Lung (tissue), 12 donors: ENCODE results near the gene STARD4. TPM values are rescaled to one million over a fixed set of nuclear protein-coding genes. Genes with fewer than 3 reads are reported as not detected.

ENCODE experiments used
- ATAC-seq: fragments of 200-7000 bp; cut with Tn5 transposase; one replicate; pipeline ENCODE4 v1.9.1; 2020; ENCODE audit warnings: moderate number of reproducible peaks; ENCODE audit not compliant: insufficient read depth, low FRiP score
- DNase-seq, 3 donors: peaks; one replicate each; pipeline ENCODE4 v3.0.0-alpha.2; 2013 to 2017
- H3K27ac ChIP-seq, 2 donors: one replicate each; pipeline ENCODE4 v1.5.1; 2013; ENCODE audit warnings: mild to moderate bottlenecking in 2 of 2, moderate library complexity in 2 of 2, control low read depth in 1 of 2, inconsistent platforms in 1 of 2, low read depth in 1 of 2, low read length in 1 of 2
- H3K27me3 ChIP-seq, 3 donors: one replicate each; pipeline ENCODE4 v1.5.1; 2013; ENCODE audit warnings: low read length in 2 of 3; ENCODE audit not compliant: control insufficient read depth in 3 of 3, insufficient read depth in 3 of 3
- H3K36me3 ChIP-seq, 4 donors: one replicate each; pipeline ENCODE4 v1.5.1; 2013; ENCODE audit warnings: low read length in 4 of 4, mild to moderate bottlenecking in 1 of 4, moderate library complexity in 1 of 4; ENCODE audit not compliant: control insufficient read depth in 4 of 4, insufficient read depth in 4 of 4
- H3K4me1 ChIP-seq, 5 donors: one replicate each; pipeline ENCODE4 v1.5.1; 2013; ENCODE audit warnings: low read length in 5 of 5, mild to moderate bottlenecking in 2 of 5, moderate library complexity in 1 of 5; ENCODE audit not compliant: control insufficient read depth in 5 of 5, insufficient read depth in 5 of 5
- H3K4me3 ChIP-seq: one replicate; pipeline ENCODE4 v1.5.1; 2013; ENCODE audit warnings: mild to moderate bottlenecking, control low read depth, moderate library complexity
- H3K9ac ChIP-seq, 2 donors: one replicate each; pipeline ENCODE4 v1.5.1; 2013; ENCODE audit warnings: low read length in 2 of 2, control low read depth in 1 of 2; ENCODE audit not compliant: insufficient read depth in 1 of 2
- H3K9me3 ChIP-seq, 4 donors: one replicate each; pipeline ENCODE4 v1.5.1; 2013; ENCODE audit warnings: low read length in 3 of 4, mild to moderate bottlenecking in 1 of 4, moderate library complexity in 1 of 4; ENCODE audit not compliant: control insufficient read depth in 4 of 4, insufficient read depth in 3 of 4
- WGBS, 2 donors: extraction: QIAGEN DNeasy Blood & Tissue Kit; methylation state at CpG; one replicate each; pipeline ENCODE4 v1.1.7; 2013; 5-methylcytosine and 5-hydroxymethylcytosine counted together
- polyA plus RNA-seq, 2 donors: library from polyadenylated mRNA; stranded (reverse); fragments of 200-250 nt; gene quantifications; one replicate each; pipeline ENCODE4 v1.2.1, GENCODE V29; 2013
- total RNA-seq, 2 donors: library from RNA; depleted of rRNA in 1 of 2; stranded (reverse); fragments of >200 nt in 1 of 2; gene quantifications; one replicate each; pipeline ENCODE4 v1.2.1, GENCODE V29; 2014 to 2021
- TF ChIP-seq, protein P1 (sequence below): IDR thresholded peaks from 2 replicates; pipeline ENCODE4 v1.5.1; 2012; ENCODE audit warnings: mild to moderate bottlenecking; ENCODE audit errors: control extremely low read depth, extremely low read depth
- donor health status: control.
- donor health status: control.
- donor health status: Bipolar disorder and iron deficiency.
- donor health status: healthy.
- donor health status: DM: yes; HTN: yes; CAD: no.

The STARD4 gene
- total and polyA plus RNA-seq, 4 donors: 20.0 to 90.6 (median 35.5) TPM

DNA sequence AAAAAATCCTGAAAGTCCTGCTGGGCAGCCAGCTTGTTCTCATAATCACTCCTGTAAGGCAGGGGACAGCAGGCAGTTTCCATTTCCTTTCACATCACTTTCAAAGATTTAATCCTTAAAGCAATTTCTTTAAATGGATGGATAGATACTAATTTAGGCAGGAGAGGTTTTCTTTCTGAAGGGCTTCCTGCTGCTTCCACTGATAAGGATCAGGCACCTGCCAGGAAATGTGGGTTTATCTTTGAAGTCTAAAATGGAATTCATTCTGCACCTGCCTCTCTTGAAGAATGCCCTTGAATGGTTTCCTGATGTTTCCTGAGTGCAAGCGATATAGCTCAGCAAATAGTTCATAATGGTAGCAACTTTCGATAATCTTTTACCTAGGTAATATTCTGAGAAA is 64.5 kb downstream of the STARD4 start:
- no peak overlapping the region for H3K27ac ChIP-seq
- TF ChIP-seq, protein P1, sequence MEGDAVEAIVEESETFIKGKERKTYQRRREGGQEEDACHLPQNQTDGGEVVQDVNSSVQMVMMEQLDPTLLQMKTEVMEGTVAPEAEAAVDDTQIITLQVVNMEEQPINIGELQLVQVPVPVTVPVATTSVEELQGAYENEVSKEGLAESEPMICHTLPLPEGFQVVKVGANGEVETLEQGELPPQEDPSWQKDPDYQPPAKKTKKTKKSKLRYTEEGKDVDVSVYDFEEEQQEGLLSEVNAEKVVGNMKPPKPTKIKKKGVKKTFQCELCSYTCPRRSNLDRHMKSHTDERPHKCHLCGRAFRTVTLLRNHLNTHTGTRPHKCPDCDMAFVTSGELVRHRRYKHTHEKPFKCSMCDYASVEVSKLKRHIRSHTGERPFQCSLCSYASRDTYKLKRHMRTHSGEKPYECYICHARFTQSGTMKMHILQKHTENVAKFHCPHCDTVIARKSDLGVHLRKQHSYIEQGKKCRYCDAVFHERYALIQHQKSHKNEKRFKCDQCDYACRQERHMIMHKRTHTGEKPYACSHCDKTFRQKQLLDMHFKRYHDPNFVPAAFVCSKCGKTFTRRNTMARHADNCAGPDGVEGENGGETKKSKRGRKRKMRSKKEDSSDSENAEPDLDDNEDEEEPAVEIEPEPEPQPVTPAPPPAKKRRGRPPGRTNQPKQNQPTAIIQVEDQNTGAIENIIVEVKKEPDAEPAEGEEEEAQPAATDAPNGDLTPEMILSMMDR: no peak
- no peaks in the 10 kb centered on the region for H3K27me3 ChIP-seq
- no peaks in the 10 kb centered on the region for H3K36me3 ChIP-seq
- no peak for ATAC-seq
- H3K9me3 ChIP-seq: no peaks in the 10 kb centered on the region
- no peak overlapping the region for H3K9ac ChIP-seq
- 8 to 17% methylated on average over 2 of the region's 2 CpGs for WGBS, 2 donors
- DNase-seq: peak in 1 of 3 donors; percentile 40
- H3K4me3 ChIP-seq: no peak overlapping the region
- peaks cover 0 to 6% (median 0%) of the 10 kb centered on the region in 5 donors for H3K4me1 ChIP-seq

DNA sequence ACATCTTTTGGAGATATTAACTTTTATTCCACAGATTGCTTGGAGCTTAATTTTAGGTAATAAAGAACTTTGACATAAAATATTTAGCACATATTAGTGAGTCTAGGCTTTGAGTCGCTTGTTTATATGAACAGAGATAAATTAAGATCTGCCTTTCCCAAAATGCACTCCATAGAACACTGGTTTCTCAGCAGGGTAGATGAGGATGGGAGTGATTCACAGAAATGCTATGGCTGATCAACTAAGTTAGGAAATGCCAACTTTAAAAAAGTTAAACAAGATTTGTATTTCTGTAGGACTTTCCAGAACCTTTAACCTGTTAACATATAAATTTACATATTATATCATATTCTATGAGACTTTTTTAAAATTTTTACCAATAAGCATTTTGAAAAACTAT is 65.2 kb downstream of the STARD4 start:
- WGBS, 2 donors: 74 to 88% methylated on average over 1 of the region's 1 CpG
- Histone ChIP-seq H3K4me1 (peaks cover 0 to 6% (median 0%) of the 10 kb centered on the region in 5 donors), H3K27me3 (no peaks in the 10 kb centered on the region), H3K36me3 (no peaks in the 10 kb centered on the region), H3K4me3 (no peak overlapping the region), H3K27ac (no peak overlapping the region), H3K9me3 (no peaks in the 10 kb centered on the region), H3K9ac (no peak overlapping the region)
- TF ChIP-seq, protein P1: no peak
- DNase-seq (no peak), ATAC-seq (no peak)

Other genes starting within 250 kb of the STARD4 start
- 100 to 1,000 TPM in 1 of 2 donors, 10 to 100 TPM in 1; 20.7 to 326 TPM for gene NREP, start 244.7 kb upstream of the STARD4 start, total RNA-seq
- 10 to 100 TPM; 10.8 to 12.9 TPM for gene NREP, start 244.7 kb upstream of the STARD4 start, polyA plus RNA-seq